K562 (cell line): ENCODE data around the gene MRPL27. TPM values are rescaled to one million over a fixed set of nuclear protein-coding genes. Genes with fewer than 3 reads are reported as not detected.

ENCODE experiments used
- AFF1 ChIP-seq, 2 experiments: fragments of 450-650 bp; IDR thresholded peaks; 2 replicates each; pipeline ENCODE4 v1.6.1; 2018; ENCODE audit warnings: mild to moderate bottlenecking in 2 of 2, low read depth in 1 of 2; ENCODE audit not compliant: partially characterized antibody in 2 of 2
- ELF4 ChIP-seq: fragments of 450-650 bp; formaldehyde crosslinking; IDR thresholded peaks from 2 replicates; pipeline ENCODE4 v1.4.0; 2022; ENCODE audit warnings: missing genetic modification characterization
- FIP1L1 ChIP-seq: fragments of 200-400 bp; formaldehyde crosslinking; IDR thresholded peaks from 2 replicates; pipeline ENCODE4 v1.6.1; 2018; ENCODE audit warnings: mild to moderate bottlenecking, low read depth, low read length; ENCODE audit not compliant: poor library complexity, severe bottlenecking
- KDM4B ChIP-seq, 2 experiments: fragments of 450-650 bp in 1 of 2; sonication (generic) in 1 of 2; IDR thresholded peaks; 2 replicates each; pipeline ENCODE4 v1.6.1; 2016 to 2017; ENCODE audit warnings: borderline replicate concordance in 2 of 2, antibody characterized with exemption in 1 of 2, low read depth in 1 of 2, mild to moderate bottlenecking in 1 of 2
- MED1 ChIP-seq: sonication (generic); formaldehyde crosslinking; IDR thresholded peaks from 2 replicates; pipeline ENCODE4 v1.8.1; 2023; ENCODE audit warnings: missing genetic modification reagents, borderline replicate concordance
- MTA1 ChIP-seq: fragments of 450-650 bp; IDR thresholded peaks from 2 replicates; pipeline ENCODE4 v1.6.1; 2017; ENCODE audit warnings: borderline replicate concordance
- NFYB ChIP-seq: IDR thresholded peaks from 2 replicates; pipeline ENCODE4 v1.6.1; 2011; ENCODE audit warnings: mild to moderate bottlenecking, moderate library complexity; ENCODE audit not compliant: insufficient read length; ENCODE audit errors: extremely low read depth
- PCBP2 ChIP-seq: fragments of 200-400 bp; formaldehyde crosslinking; IDR thresholded peaks from 2 replicates; pipeline ENCODE4 v1.6.1; 2018; ENCODE audit warnings: low read length, low read depth, mild to moderate bottlenecking, moderate library complexity; ENCODE audit not compliant: poor library complexity, severe bottlenecking
- RBM25 ChIP-seq: fragments of 200-400 bp; formaldehyde crosslinking; IDR thresholded peaks from 2 replicates; pipeline ENCODE4 v1.6.1; 2018; ENCODE audit warnings: low read length, low read depth, moderate library complexity; ENCODE audit not compliant: severe bottlenecking
- SMAD4 ChIP-seq: fragments of 250-450 bp; sonication (Bioruptor Pico); conservative IDR thresholded peaks from 2 replicates; pipeline ENCODE4 v1.8.0; 2021; ENCODE audit warnings: inconsistent platforms, mild to moderate bottlenecking, moderate library complexity
- SP1 ChIP-seq: sonication (generic); formaldehyde crosslinking; IDR thresholded peaks from 2 replicates; pipeline ENCODE4 v1.8.1; 2022; ENCODE audit warnings: mild to moderate bottlenecking, missing genetic modification reagents
- TRIM28 ChIP-seq: fragments of 450-650 bp; IDR thresholded peaks from 2 replicates; pipeline ENCODE4 v1.6.1; 2017
- ZC3H11A ChIP-seq: IDR thresholded peaks from 2 replicates; pipeline ENCODE4 v1.6.1; 2012; ENCODE audit warnings: low read depth, low read length, improper control_type of control experiment
- ZFP1 ChIP-seq: fragments of 450-650 bp; formaldehyde crosslinking; IDR thresholded peaks from 2 replicates; pipeline ENCODE4 v1.4.0; 2020; ENCODE audit warnings: mild to moderate bottlenecking, mixed read lengths
- ZMIZ1 ChIP-seq, 2 experiments: fragments of 150-350 bp in 1 of 2; IDR thresholded peaks; 2 replicates each; pipeline ENCODE4 v1.6.1; 2012 to 2016; ENCODE audit warnings: low read depth in 2 of 2, low read length in 2 of 2, mild to moderate bottlenecking in 1 of 2, moderate library complexity in 1 of 2
- ZNF165 ChIP-seq: fragments of 250-450 bp; sonication (Bioruptor Pico); IDR thresholded peaks from 2 replicates; pipeline ENCODE4 v1.4.0; 2020; ENCODE audit warnings: borderline replicate concordance
- ZNF263 ChIP-seq: sonication (generic); formaldehyde crosslinking; IDR thresholded peaks from 2 replicates; pipeline ENCODE4 v1.8.0; 2022; ENCODE audit warnings: mild to moderate bottlenecking, missing genetic modification reagents, borderline replicate concordance
- polyA plus RNA-seq, 8 experiments: library from polyadenylated mRNA; depleted of rRNA in 4 of 8; stranded (reverse) in 5 of 8; unstranded in 3 of 8; fragments of >200 nt; fragmentation: Nextera tagmentation in 2 of 8; fragmentation: Illumina TruSeq in 1 of 8; extraction: Ambion mirVana in 2 of 8; extraction: Trizol in 1 of 8; gene quantifications; 2 replicates each; pipeline versions ENCODE4 v1.2.1 to v1.2.3, GENCODE V29; 2011 to 2014; ENCODE audit warnings: inconsistent platforms in 1 of 8, missing spikeins in 1 of 8
- total RNA-seq, 7 experiments: library from RNA; depleted of rRNA in 6 of 7; stranded (reverse); fragments of >200 nt in 6 of 7; fragmentation: Illumina TruSeq in 2 of 7; extraction: Trizol in 2 of 7; gene quantifications; 2 replicates each; pipeline versions ENCODE4 v1.2.1 to v1.2.3, GENCODE V29; 2011 to 2021; ENCODE audit warnings: low replicate concordance in 1 of 7
- TF ChIP-seq, protein P1 (sequence below): sonication (generic); formaldehyde crosslinking; IDR thresholded peaks from 2 replicates; pipeline ENCODE4 v1.8.0; 2022; ENCODE audit warnings: missing genetic modification reagents, mild to moderate bottlenecking, borderline replicate concordance

The MRPL27 gene
- total and polyA plus RNA-seq, 9 of the 15 experiments (the other 6 are each of a cell fraction or from before 2014, with no cell fraction given), result 96.3 to 401 (median 142) TPM

GRCh38 chr17:50372758-50373556, at the start of gene MRPL27, which contains the start of gene EME1 (continued):
- TF ChIP-seq KDM4B (IDR thresholded peaks at IDR 0.05; ENCODE audit: borderline replicate concordance in 2 of 2, low read depth in 1 of 2), result peak in 1 of 2 experiments; percentile 93; a peak in 2 of 4 replicates
- peak; percentile 76 to 90 for TF ChIP-seq AFF1 (IDR thresholded peaks at IDR 0.05; ENCODE audit: low read depth in 1 of 2, partially characterized antibody in 2 of 2)
- TF ChIP-seq, protein P1, sequence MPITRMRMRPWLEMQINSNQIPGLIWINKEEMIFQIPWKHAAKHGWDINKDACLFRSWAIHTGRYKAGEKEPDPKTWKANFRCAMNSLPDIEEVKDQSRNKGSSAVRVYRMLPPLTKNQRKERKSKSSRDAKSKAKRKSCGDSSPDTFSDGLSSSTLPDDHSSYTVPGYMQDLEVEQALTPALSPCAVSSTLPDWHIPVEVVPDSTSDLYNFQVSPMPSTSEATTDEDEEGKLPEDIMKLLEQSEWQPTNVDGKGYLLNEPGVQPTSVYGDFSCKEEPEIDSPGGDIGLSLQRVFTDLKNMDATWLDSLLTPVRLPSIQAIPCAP, result no peak
- 0 out of 2 replicates have a peak, but pooled peaks have one; percentile 45 for TF ChIP-seq TRIM28
- TF ChIP-seq ZC3H11A, result no peak
- no peak for TF ChIP-seq RBM25
- TF ChIP-seq MED1, result no peak
- TF ChIP-seq NFYB, result peak; percentile 9
- peak; percentile 98 for TF ChIP-seq ELF4 (CRISPR knock-in tag)
- no peak for TF ChIP-seq ZNF165 (CRISPR knock-in tag)
- no peak for TF ChIP-seq PCBP2
- no peak for TF ChIP-seq ZFP1 (CRISPR knock-in tag)
- no peak for TF ChIP-seq FIP1L1
- peak; percentile 70; the same call in 1 of the 2 replicates for TF ChIP-seq MTA1
- TF ChIP-seq ZMIZ1 (IDR thresholded peaks at IDR 0.05; ENCODE audit: low read depth in 2 of 2, low read length in 2 of 2), result no peak
- TF ChIP-seq SMAD4 (CRISPR knock-in tag), result peak; percentile 64; the same call in 1 of the 2 replicates
- peak; percentile 49 for TF ChIP-seq ZNF263 (CRISPR knock-in tag)
- TF ChIP-seq SP1, result peak; percentile 71
